H1 (cell line): ENCODE results near the gene GPATCH11. TPM values are rescaled to one million over a fixed set of nuclear protein-coding genes. Genes with fewer than 3 reads are reported as not detected.

Experiments used
- CTCF ChIA-PET: fragments of 300-600 bp; sonication (Branson Sonifier 250); formaldehyde crosslinking; loops from one replicate; lab custom pipeline; 2021; ENCODE audit not compliant: partially characterized antibody; lab: Charles Lee
- POLR2A ChIA-PET: fragments of 300-600 bp; sonication (Branson Sonifier 250); formaldehyde crosslinking; loops from one replicate; lab custom pipeline; 2021; ENCODE audit warnings: inconsistent platforms; ENCODE audit not compliant: partially characterized antibody; lab: Charles Lee
- DNase-seq, 2 experiments: peaks; one replicate each; pipeline versions ENCODE4 v3.0.0 to v3.0.0-alpha.2; 2010 to 2022; ENCODE audit warnings: low spot score in 2 of 2, low read depth in 1 of 2, mixed read lengths in 1 of 2
- FAIRE-seq: peaks from 2 replicates; lab custom pipeline; 2011; peaks lifted over from hg19 to GRCh38; lab: Jason Lieb, UNC
- H2AFZ ChIP-seq: 2 replicates; pipeline ENCODE4 v1.8.1; 2012; ENCODE audit warnings: low read length, inconsistent platforms
- H2AK5ac ChIP-seq: 2 replicates; pipeline ENCODE4 v1.6.1; 2013; ENCODE audit warnings: low read depth, low read length
- H2BK120ac ChIP-seq: replicated peaks from 2 replicates; pipeline ENCODE3; 2013; ENCODE audit warnings: low read depth, low read length, inconsistent platforms
- H2BK12ac ChIP-seq: 2 replicates; pipeline ENCODE4 v1.6.1; 2013; ENCODE audit warnings: low read depth, low read length
- H2BK15ac ChIP-seq: 2 replicates; pipeline ENCODE4 v1.6.1; 2013; ENCODE audit warnings: low read length
- H2BK20ac ChIP-seq: 2 replicates; pipeline ENCODE4 v1.6.1; 2013; ENCODE audit warnings: low read length
- H2BK5ac ChIP-seq: 2 replicates; pipeline ENCODE4 v1.6.1; 2013; ENCODE audit warnings: low read depth, low read length
- H3K14ac ChIP-seq: 2 replicates; pipeline ENCODE4 v1.6.1; 2013; ENCODE audit warnings: inconsistent platforms; ENCODE audit not compliant: insufficient read length
- H3K18ac ChIP-seq: 2 replicates; pipeline ENCODE4 v1.6.1; 2013; ENCODE audit warnings: low read length; ENCODE audit errors: extremely low read depth
- H3K23ac ChIP-seq: 2 replicates; pipeline ENCODE4 v1.6.1; 2013; ENCODE audit warnings: inconsistent platforms; ENCODE audit not compliant: insufficient read length
- H3K23me2 ChIP-seq: 2 replicates; pipeline ENCODE4 v1.6.1; 2013; ENCODE audit warnings: low read depth, low read length
- H3K27ac ChIP-seq: 2 replicates; pipeline ENCODE4 v1.6.1; 2011; ENCODE audit warnings: low read depth, low read length, inconsistent platforms
- H3K27me3 ChIP-seq, 4 experiments: replicated peaks in 1 of 4; 1 replicate in 1 of 4; 2 replicates in 3 of 4; pipeline versions ENCODE4 v1.6.1 to v1.8.1; 2011 to 2013; ENCODE audit warnings: low read length in 3 of 4, mild to moderate bottlenecking in 3 of 4, inconsistent platforms in 2 of 4, mixed read lengths in 2 of 4, moderate library complexity in 1 of 4; ENCODE audit not compliant: control insufficient read depth in 3 of 4, insufficient read depth in 3 of 4; ENCODE audit errors: extremely low read depth in 1 of 4
- H3K36me3 ChIP-seq, 4 experiments: 2 replicates each; pipeline versions ENCODE4 v1.6.1 to v1.8.1; 2011 to 2013; ENCODE audit warnings: mild to moderate bottlenecking in 4 of 4, low read length in 3 of 4, moderate library complexity in 2 of 4, control low read depth in 1 of 4, inconsistent platforms in 1 of 4; ENCODE audit not compliant: insufficient read depth in 4 of 4, control insufficient read depth in 2 of 4
- H3K4ac ChIP-seq: replicated peaks from 2 replicates; pipeline ENCODE3; 2013; ENCODE audit warnings: low read length, low read depth, mixed read lengths, inconsistent platforms; ENCODE audit not compliant: insufficient read length
- H3K4me1 ChIP-seq, 4 experiments: replicated peaks in 1 of 4; 1 replicate in 1 of 4; 2 replicates in 3 of 4; pipeline versions ENCODE4 v1.6.1 to v1.8.1; 2011 to 2013; ENCODE audit warnings: low read length in 3 of 4, inconsistent platforms in 2 of 4, mixed read lengths in 1 of 4; ENCODE audit not compliant: insufficient read depth in 4 of 4, control insufficient read depth in 3 of 4
- H3K4me2 ChIP-seq, 2 experiments: 2 replicates each; pipeline versions ENCODE4 v1.6.1 to v1.8.1; 2011 to 2013; ENCODE audit warnings: low read depth in 2 of 2, low read length in 2 of 2, control low read depth in 1 of 2, inconsistent platforms in 1 of 2, mild to moderate bottlenecking in 1 of 2; ENCODE audit not compliant: insufficient read depth in 1 of 2
- H3K4me3 ChIP-seq, 4 experiments: fragments of 200-600, 300-600 bp in 1 of 4; sonication (generic), shearing (Covaris generic), sonication (Bioruptor Twin) in 1 of 4; 2 replicates each; pipeline versions ENCODE4 v1.5.1 to v1.8.1; 2011 to 2016; ENCODE audit warnings: low read length in 4 of 4, low read depth in 3 of 4, control low read depth in 2 of 4, inconsistent platforms in 2 of 4, mild to moderate bottlenecking in 2 of 4, mixed read lengths in 1 of 4, moderate library complexity in 1 of 4; ENCODE audit not compliant: insufficient read depth in 2 of 4; ENCODE audit errors: extremely low read depth in 1 of 4
- H3K56ac ChIP-seq: replicated peaks from 2 replicates; pipeline ENCODE3; 2013; ENCODE audit warnings: low read depth, mild to moderate bottlenecking, mixed read lengths, low read length, inconsistent platforms; ENCODE audit not compliant: insufficient read length
- H3K79me1 ChIP-seq: 2 replicates; pipeline ENCODE4 v1.6.1; 2013; ENCODE audit warnings: low read depth, low read length, control low read depth
- H3K79me2 ChIP-seq, 2 experiments: 2 replicates each; pipeline versions ENCODE4 v1.6.1 to v1.8.1; 2012 to 2013; ENCODE audit warnings: low read length in 2 of 2, mild to moderate bottlenecking in 2 of 2, inconsistent platforms in 1 of 2; ENCODE audit not compliant: insufficient read depth in 2 of 2, control insufficient read depth in 1 of 2
- H3K9ac ChIP-seq, 4 experiments: replicated peaks in 1 of 4; 1 replicate in 1 of 4; 2 replicates in 3 of 4; pipeline versions ENCODE4 v1.6.1 to v1.8.1; 2011 to 2013; ENCODE audit warnings: low read depth in 3 of 4, low read length in 3 of 4, control low read depth in 2 of 4, mild to moderate bottlenecking in 2 of 4, moderate library complexity in 2 of 4, inconsistent platforms in 1 of 4; ENCODE audit errors: extremely low read depth in 1 of 4
- H3K9me3 ChIP-seq, 2 experiments: 2 replicates each; pipeline versions ENCODE4 v1.6.1 to v1.8.1; 2012 to 2013; ENCODE audit warnings: mild to moderate bottlenecking in 2 of 2, moderate library complexity in 2 of 2, control low read depth in 1 of 2, inconsistent platforms in 1 of 2, low read depth in 1 of 2, low read length in 1 of 2, mixed read lengths in 1 of 2; ENCODE audit not compliant: insufficient read depth in 2 of 2
- H4K20me1 ChIP-seq, 2 experiments: replicated peaks in 1 of 2; 2 replicates each; pipeline versions ENCODE3 to v1.8.1; 2011 to 2013; ENCODE audit warnings: inconsistent platforms in 2 of 2, low read length in 2 of 2, mild to moderate bottlenecking in 1 of 2; ENCODE audit not compliant: insufficient read depth in 2 of 2, control insufficient read depth in 1 of 2
- H4K5ac ChIP-seq: 2 replicates; pipeline ENCODE4 v1.6.1; 2013; ENCODE audit warnings: low read length, low read depth, mixed read lengths, inconsistent platforms; ENCODE audit not compliant: insufficient read length
- H4K8ac ChIP-seq: 2 replicates; pipeline ENCODE4 v1.8.0; 2013; ENCODE audit warnings: mild to moderate bottlenecking, moderate library complexity, low read length, inconsistent platforms; ENCODE audit not compliant: insufficient read depth; ENCODE audit errors: extremely low read depth
- H4K91ac ChIP-seq: replicated peaks from 2 replicates; pipeline ENCODE3; 2013; ENCODE audit warnings: low read length, mixed read lengths, inconsistent platforms; ENCODE audit not compliant: insufficient read length
- POLR2AphosphoS5 ChIP-seq: IDR thresholded peaks from 2 replicates; pipeline ENCODE4 v1.6.1; 2011; ENCODE audit warnings: low read depth, low read length
- TAF7 ChIP-seq: optimal IDR thresholded peaks from 2 replicates; pipeline ENCODE3; 2011; ENCODE audit warnings: low read depth, mild to moderate bottlenecking, inconsistent platforms, low read length, moderate library complexity, borderline replicate concordance
- TBP ChIP-seq: IDR thresholded peaks from 2 replicates; pipeline ENCODE4 v1.6.1; 2011; ENCODE audit warnings: low read depth, low read length, improper control_type of control experiment
- polyA plus RNA-seq, 7 experiments: library from polyadenylated mRNA; depleted of rRNA in 3 of 7; stranded (reverse) in 5 of 7; unstranded in 2 of 7; fragments of >200 nt in 5 of 7; fragments of 200-250 nt in 2 of 7; gene quantifications; 1 replicate in 5 of 7; 2 replicates in 1 of 7; 4 replicates in 1 of 7; pipeline versions ENCODE4 v1.2.1 to v1.2.3, GENCODE V29; 2011 to 2013; ENCODE audit warnings: missing spikeins in 2 of 7, mixed read lengths in 2 of 7
- total RNA-seq: library from RNA; stranded (reverse); fragmentation: NEBNext Ultra II Directional; extraction: Animal tissue kit (Norgen Biotek cat#: 25700); gene quantifications from 2 replicates; pipeline ENCODE4 v1.2.1, GENCODE V29; 2021

GPATCH11 gene
- total and polyA plus RNA-seq, 2 of the 8 experiments (the other 6 are each of a cell fraction or from before 2014, with no cell fraction given) = 0.60 to 3.4 TPM

- Histone ChIP-seq H3K9me3 (no peaks in the 10 kb centered on the region), H2BK15ac (no peak overlapping the region), H2BK12ac (no peak overlapping the region), H2BK5ac (no peak overlapping the region), H4K5ac (no peak overlapping the region), H3K36me3 (peaks cover 0 to 34% (median 3%) of the 10 kb centered on the region in 4 experiments; a peak in 4 of 8 replicates), H3K4me1 (no peaks in the 10 kb centered on the region), H3K4me2 (no peak overlapping the region), H4K91ac (no peak overlapping the region), H3K23ac (no peak overlapping the region), H3K4me3 (no peak overlapping the region), H3K14ac (no peak overlapping the region), H3K18ac (no peak overlapping the region), H3K56ac (no peak overlapping the region), H3K79me1 (no peaks in the 10 kb centered on the region), H2BK20ac (no peak overlapping the region), H3K27ac (no peak overlapping the region), H3K4ac (no peak overlapping the region), H3K27me3 (no peaks in the 10 kb centered on the region), H3K9ac (no peak overlapping the region), H3K79me2 (no peaks in the 10 kb centered on the region), H4K20me1 (no peaks in the 10 kb centered on the region), H3K23me2 (no peaks in the 10 kb centered on the region), H2AFZ (no peak overlapping the region), H2AK5ac (no peak overlapping the region), H2BK120ac (no peak overlapping the region), H4K8ac (no peak overlapping the region)
- TF ChIP-seq TBP (no peak), POLR2AphosphoS5 (no peak), TAF7 (no peak)
- POLR2A ChIA-PET = no interaction called here
- FAIRE-seq (no peak), DNase-seq (no peak)
- CTCF ChIA-PET = interaction anchor here (0.7 kb wide), 1 partner anchor 253 kb away, joined by 3 read pairs; no protein-coding TSS in a partner anchor
Measured at GRCh38 chr2:37061013-37061711, 23.2 kb upstream of the GPATCH11 start.
